HG03378 (cell line): Measurements from ENCODE around the gene TEX51.

Experiments used
- ATAC-seq: cut with Tn5 transposase; IDR thresholded peaks from one replicate; pipeline ENCODE4 v1.9.1; 2021; ENCODE audit warnings: mild to moderate bottlenecking, moderate library complexity; ENCODE audit not compliant: unreplicated experiment

Gene TEX51

GRCh38 chr2:126898636-126899035 lies at the start of gene TEX51:
TSS of gene TEX51 (plus strand) at chr2:126898890. CDS start at chr2:126898919, 29 bp downstream.
- no peak for ATAC-seq

- ATAC-seq = no peak
Measured at GRCh38 chr2:126849054-126849453, 49.6 kb upstream of the TEX51 start.

DNA sequence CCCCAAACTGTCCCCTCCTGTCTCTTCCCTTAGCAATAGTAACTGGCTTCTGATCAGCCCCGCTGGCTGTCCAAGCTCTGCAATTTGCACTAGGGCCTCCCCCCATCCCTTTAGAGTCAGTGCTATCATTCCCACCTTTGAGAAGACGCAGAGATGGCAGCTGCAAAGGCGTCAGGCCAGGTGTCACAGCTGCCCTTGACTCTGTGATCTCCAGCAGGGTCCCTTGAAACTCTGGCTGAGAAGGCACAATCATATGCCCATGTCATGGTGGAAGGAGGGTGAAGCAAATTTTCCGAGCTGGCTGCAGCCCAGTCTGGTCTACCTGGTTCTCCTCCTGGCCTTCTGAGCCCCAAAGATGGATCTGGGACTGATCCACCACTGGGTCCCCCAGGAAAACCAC lies 49.2 kb upstream of the TEX51 start:
- no peak for ATAC-seq

GRCh38 chr2:126849991-126850535 lies 48.6 kb upstream of the TEX51 start:
- ATAC-seq = no peak

- ATAC-seq = no peak
Measured at GRCh38 chr2:126850940-126851339, 47.8 kb upstream of the TEX51 start.

- no peak for ATAC-seq
Measured at GRCh38 chr2:126851756-126852155, 46.9 kb upstream of the TEX51 start.

- ATAC-seq = no peak
Measured at GRCh38 chr2:126852361-126852760, 46.3 kb upstream of the TEX51 start.

DNA sequence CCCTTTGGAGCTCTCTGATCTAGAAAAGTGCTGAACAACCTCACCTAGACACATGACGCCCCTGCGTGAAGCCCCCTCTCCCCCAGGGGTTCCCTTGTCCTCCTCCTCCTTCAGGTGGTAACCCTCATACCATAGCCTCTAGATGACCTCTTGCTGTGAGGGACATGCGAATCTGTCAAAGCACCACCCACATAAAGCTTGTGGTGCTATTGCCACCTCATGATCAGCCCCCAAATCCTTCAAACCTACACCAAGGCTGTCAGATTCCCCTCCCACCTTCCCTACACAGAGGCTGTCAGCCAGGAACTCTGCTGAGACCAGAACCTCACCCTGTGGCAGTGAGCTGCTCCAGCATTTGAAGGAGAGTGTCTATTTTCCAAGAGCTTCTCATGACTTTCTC lies 43.1 kb upstream of the TEX51 start:
- no peak for ATAC-seq

- ATAC-seq = no peak
Measured at GRCh38 chr2:126856403-126856802, 42.3 kb upstream of the TEX51 start.

GRCh38 chr2:126857502-126857901 lies 41.2 kb upstream of the TEX51 start:
- ATAC-seq = no peak

DNA sequence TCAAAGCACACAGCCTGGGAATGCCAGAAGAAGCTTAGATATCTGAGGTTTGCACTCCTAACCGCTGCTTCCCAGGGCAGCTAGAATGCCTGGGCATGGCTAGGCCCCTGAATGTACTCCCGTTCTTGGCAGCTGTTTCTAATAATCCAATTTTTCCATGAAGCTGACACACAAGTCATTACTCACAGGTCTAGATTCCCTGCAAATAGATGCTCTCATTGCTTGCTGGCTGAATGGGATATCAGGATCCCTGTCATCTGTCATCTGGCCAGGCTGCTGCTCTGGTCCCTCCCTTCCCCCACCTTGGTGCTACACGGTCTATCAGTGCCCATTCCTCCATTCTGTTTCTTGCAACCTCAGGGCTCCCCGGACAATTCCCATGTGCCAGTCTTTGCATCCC lies 40.7 kb upstream of the TEX51 start:
- no peak for ATAC-seq

GRCh38 chr2:126858436-126858835 lies 40.3 kb upstream of the TEX51 start:
- no peak for ATAC-seq

- no peak for ATAC-seq
Measured at GRCh38 chr2:126858991-126859390, 39.7 kb upstream of the TEX51 start.

- ATAC-seq = no peak
Measured at GRCh38 chr2:126859631-126860030, 39.1 kb upstream of the TEX51 start.

DNA sequence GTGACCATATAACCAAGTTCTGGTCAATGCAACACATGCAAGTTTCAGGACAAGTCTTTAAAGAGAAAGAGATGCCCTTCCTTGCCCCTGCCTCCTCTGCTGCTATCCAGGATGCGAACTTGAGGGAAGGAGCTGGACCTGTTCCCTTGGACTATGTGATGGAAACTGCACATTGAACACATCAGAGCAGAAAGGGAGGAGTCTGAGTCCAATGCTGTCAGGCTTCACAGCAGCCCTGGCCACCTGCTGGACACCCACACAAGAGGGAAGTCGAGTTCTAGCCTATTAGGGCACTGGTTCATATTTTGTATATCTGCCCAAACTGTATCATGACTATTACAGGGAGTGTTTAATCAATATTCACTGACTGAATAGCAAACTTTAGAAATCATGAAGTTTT lies 38.3 kb upstream of the TEX51 start:
- ATAC-seq = no peak

DNA sequence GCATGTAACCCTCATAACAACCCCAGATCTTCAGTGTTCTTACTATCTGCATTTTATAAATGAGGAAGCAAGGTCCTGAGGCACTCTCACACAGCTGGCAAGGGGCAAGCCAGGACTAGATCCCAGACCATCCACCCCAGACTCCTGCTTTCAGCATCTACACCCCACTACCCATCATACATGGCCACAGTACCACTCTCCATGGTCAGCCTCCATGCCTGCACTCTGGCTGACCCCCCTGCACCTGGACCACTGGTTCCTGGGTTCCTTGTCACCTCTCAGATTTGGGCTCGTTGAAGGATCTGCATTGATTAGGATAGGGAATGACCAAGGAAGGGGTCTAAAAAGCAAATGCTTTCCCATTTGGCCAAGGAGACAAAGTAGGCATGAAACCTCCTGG lies 36.0 kb upstream of the TEX51 start:
- no peak for ATAC-seq

GRCh38 chr2:126863336-126864015 lies 35.2 kb upstream of the TEX51 start:
- ATAC-seq = no peak

GRCh38 chr2:126864861-126865260 lies 33.8 kb upstream of the TEX51 start:
- no peak for ATAC-seq

- ATAC-seq = no peak
Measured at GRCh38 chr2:126866451-126866850, 32.2 kb upstream of the TEX51 start.

DNA sequence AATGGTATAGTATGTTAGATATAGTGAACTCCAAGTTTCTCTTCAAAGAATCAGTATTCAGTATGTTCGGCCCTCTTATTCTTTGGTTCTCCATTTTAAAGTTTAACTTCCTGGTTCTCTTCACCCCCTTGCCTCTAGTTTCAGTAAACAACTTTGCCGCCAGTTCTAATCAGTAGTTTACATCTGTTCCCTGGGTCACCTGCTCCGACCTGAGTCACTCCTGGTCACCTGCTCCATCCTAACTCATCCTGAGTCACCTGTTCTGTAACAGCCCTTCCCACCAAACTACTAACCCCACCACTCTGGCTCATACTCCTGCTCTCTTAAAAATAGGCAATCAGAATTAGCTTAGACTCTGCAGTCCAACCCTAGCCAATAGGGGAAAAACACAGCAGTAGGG lies 23.7 kb upstream of the TEX51 start:
- no peak for ATAC-seq

DNA sequence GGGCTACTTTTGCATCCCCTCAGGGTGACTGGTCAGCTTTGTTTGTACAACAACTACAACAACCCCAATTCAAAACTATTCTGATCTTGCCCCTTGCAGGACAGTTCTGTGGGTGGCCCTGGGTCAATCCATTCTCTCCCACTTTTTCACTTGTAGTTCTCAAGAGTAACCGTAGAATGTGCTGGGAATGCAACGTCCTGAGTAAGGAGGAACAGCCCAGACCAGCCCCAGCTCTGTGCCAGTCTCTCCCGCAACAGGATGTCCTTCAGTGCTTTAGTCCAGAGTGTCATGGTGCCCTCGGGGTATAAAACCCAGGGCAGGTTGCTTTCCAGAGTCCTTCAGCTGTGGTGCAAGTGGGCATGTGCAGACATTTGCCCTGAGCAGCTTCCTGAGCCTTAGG lies 22.1 kb upstream of the TEX51 start:
- no peak for ATAC-seq

GRCh38 chr2:126877041-126877440 lies 21.6 kb upstream of the TEX51 start:
- no peak for ATAC-seq
